Neural progenitor cell (in vitro differentiated cells): ENCODE measurements around the gene SPARCL1. TPM values are rescaled to one million over a fixed set of nuclear protein-coding genes. Genes with fewer than 3 reads are reported as not detected.
"Not testable (repeated sequence)": the region's sequence is repeated elsewhere in the genome, so short reads cannot be mapped to it uniquely, and the experiment has no call there.

Source experiments
- DNase-seq: peaks from one replicate; pipeline ENCODE4 v3.0.0-alpha.2; 2016; ENCODE audit warnings: low spot score
- H2AFZ ChIP-seq: fragments of 200-600 bp; sonication (generic); replicated peaks from 2 replicates; pipeline ENCODE4 v1.6.1; 2016; ENCODE audit warnings: antibody characterized with exemption
- H3F3A ChIP-seq: fragments of 200-600 bp; sonication (generic); 2 replicates; pipeline ENCODE4 v1.6.1; 2016; ENCODE audit warnings: antibody characterized with exemption, low read depth
- H3K27ac ChIP-seq: fragments of 200-600 bp; sonication (generic); 2 replicates; pipeline ENCODE4 v1.5.1; 2016; ENCODE audit warnings: mild to moderate bottlenecking
- H3K27me3 ChIP-seq: fragments of 200-600 bp; sonication (generic); 2 replicates; pipeline ENCODE4 v1.6.1; 2016; ENCODE audit warnings: mild to moderate bottlenecking, moderate library complexity
- H3K36me3 ChIP-seq: fragments of 200-600 bp; sonication (generic); 2 replicates; pipeline ENCODE4 v1.5.1; 2016
- H3K4me1 ChIP-seq: fragments of 200-600 bp; sonication (generic); 2 replicates; pipeline ENCODE4 v1.6.1; 2016; ENCODE audit warnings: mixed run types
- H3K4me2 ChIP-seq: fragments of 200-600 bp; sonication (generic); 2 replicates; pipeline ENCODE4 v1.6.1; 2016
- H3K4me3 ChIP-seq: fragments of 200-600 bp; sonication (generic); 2 replicates; pipeline ENCODE4 v1.5.1; 2016
- H3K79me2 ChIP-seq: fragments of 200-600 bp; sonication (generic); 2 replicates; pipeline ENCODE4 v1.6.1; 2016; ENCODE audit warnings: low read depth
- H3K9ac ChIP-seq: fragments of 200-600 bp; sonication (generic); 2 replicates; pipeline ENCODE4 v1.6.1; 2016
- H3K9me3 ChIP-seq: fragments of 200-600 bp; sonication (generic); 2 replicates; pipeline ENCODE4 v1.5.1; 2016; ENCODE audit warnings: low read depth
- H4K20me1 ChIP-seq: fragments of 200-600 bp; sonication (generic); 2 replicates; pipeline ENCODE4 v1.6.1; 2016; ENCODE audit warnings: low read depth
- H3K27ac Mint-ChIP-seq: 3 replicates; pipeline ENCODE4 v1.8.0; 2021; ENCODE audit warnings: mixed read lengths
- H3K27me3 Mint-ChIP-seq: 2 replicates; pipeline ENCODE4 v1.8.0; 2022; ENCODE audit warnings: low read depth, mild to moderate bottlenecking, inconsistent platforms, moderate library complexity, mixed read lengths; ENCODE audit not compliant: insufficient read depth
- H3K36me3 Mint-ChIP-seq: 3 replicates; pipeline ENCODE4 v1.8.0; 2021; ENCODE audit warnings: mixed read lengths
- H3K4me1 Mint-ChIP-seq: 3 replicates; pipeline ENCODE4 v1.8.0; 2021; ENCODE audit warnings: mixed read lengths
- H3K4me3 Mint-ChIP-seq: 3 replicates; pipeline ENCODE4 v1.8.0; 2021; ENCODE audit warnings: mild to moderate bottlenecking, moderate library complexity, mixed read lengths
- H3K9me3 Mint-ChIP-seq: 3 replicates; pipeline ENCODE4 v1.8.0; 2020; ENCODE audit warnings: mixed read lengths
- CTCF ChIP-seq: fragments of 200-600 bp; sonication (generic); IDR thresholded peaks from 2 replicates; pipeline ENCODE4 v1.5.1; 2017; ENCODE audit warnings: antibody characterized with exemption, mild to moderate bottlenecking
- EZH2 ChIP-seq: fragments of 200-600 bp; sonication (generic); IDR thresholded peaks from 2 replicates; pipeline ENCODE4 v1.6.1; 2017; ENCODE audit warnings: antibody characterized with exemption, mild to moderate bottlenecking, moderate library complexity
- EZH2phosphoT487 ChIP-seq: fragments of 200-600 bp; sonication (generic); IDR thresholded peaks from 2 replicates; pipeline ENCODE4 v1.6.1; 2017; ENCODE audit warnings: antibody characterized with exemption
- total RNA-seq: library from RNA; depleted of rRNA; stranded (reverse); fragments of >200 nt; gene quantifications from 2 replicates; pipeline ENCODE4 v1.2.3, GENCODE V29; 2015; ENCODE audit warnings: low replicate concordance

SPARCL1 gene
- total RNA-seq, 1 donor from 2014 or later = not detected

GRCh38 chr4:87490664-87491369 lies 38.4 kb downstream of the SPARCL1 start:
- peaks cover 10% of the 10 kb centered on the region for H3K9me3 Mint-ChIP-seq
- H3K4me1 Mint-ChIP-seq = no peaks in the 10 kb centered on the region
- Histone ChIP-seq H4K20me1 (no peaks in the 10 kb centered on the region), H3K4me3 (no peak overlapping the region), H3F3A (no peaks in the 10 kb centered on the region), H3K27me3 (no peaks in the 10 kb centered on the region), H3K4me2 (no peak overlapping the region), H3K36me3 (no peaks in the 10 kb centered on the region), H3K9ac (no peak overlapping the region), H3K27ac (no peak overlapping the region), H2AFZ (no peak overlapping the region), H3K4me1 (no peaks in the 10 kb centered on the region), H3K79me2 (no peaks in the 10 kb centered on the region), H3K9me3 (no peaks in the 10 kb centered on the region)
- H3K27me3 Mint-ChIP-seq = no peaks in the 10 kb centered on the region
- no peak for DNase-seq
- H3K36me3 Mint-ChIP-seq = peaks cover 15% of the 10 kb centered on the region
- no peak overlapping the region for H3K27ac Mint-ChIP-seq
- TF ChIP-seq CTCF = no peak
- TF ChIP-seq EZH2phosphoT487 = no peak
- TF ChIP-seq EZH2 = no peak
- no peak overlapping the region for H3K4me3 Mint-ChIP-seq

GRCh38 chr4:87489678-87490077 lies 39.5 kb downstream of the SPARCL1 start:
- Mint-ChIP-seq H3K27me3 (no peaks in the 10 kb centered on the region), H3K4me3 (no peak overlapping the region), H3K36me3 (peaks cover 19% of the 10 kb centered on the region), H3K4me1 (no peaks in the 10 kb centered on the region), H3K9me3 (peaks cover 13% of the 10 kb centered on the region), H3K27ac (no peak overlapping the region)
- TF ChIP-seq EZH2 (no peak), EZH2phosphoT487 (no peak), CTCF (no peak)
- no peaks in the 10 kb centered on the region for H3K79me2 ChIP-seq
- no peak overlapping the region for H3K9ac ChIP-seq
- H3F3A ChIP-seq = no peaks in the 10 kb centered on the region
- H3K4me1 ChIP-seq = no peaks in the 10 kb centered on the region
- H3K27me3 ChIP-seq = no peaks in the 10 kb centered on the region
- no peak overlapping the region for H2AFZ ChIP-seq
- no peak overlapping the region for H3K4me3 ChIP-seq
- H3K27ac ChIP-seq = no peak overlapping the region
- DNase-seq = no peak
- H4K20me1 ChIP-seq = no peaks in the 10 kb centered on the region
- H3K4me2 ChIP-seq = no peak overlapping the region
- H3K36me3 ChIP-seq = no peaks in the 10 kb centered on the region
- no peaks in the 10 kb centered on the region for H3K9me3 ChIP-seq

GRCh38 chr4:87488666-87489065 lies 40.5 kb downstream of the SPARCL1 start:
- H3K36me3 ChIP-seq, H3K27me3 Mint-ChIP-seq, H3K9ac ChIP-seq, H3K4me1 Mint-ChIP-seq, H2AFZ ChIP-seq, H3K4me1 ChIP-seq, DNase-seq, H4K20me1 ChIP-seq, H3K4me2 ChIP-seq, H3F3A ChIP-seq, H3K27me3 ChIP-seq, H3K27ac ChIP-seq, H3K79me2 ChIP-seq, H3K27ac Mint-ChIP-seq, H3K9me3 ChIP-seq, H3K4me3 ChIP-seq, H3K4me3 Mint-ChIP-seq: not testable (repeated sequence)
- peaks cover 16% of the 10 kb centered on the region for H3K9me3 Mint-ChIP-seq
- H3K36me3 Mint-ChIP-seq = peaks cover 22% of the 10 kb centered on the region

GRCh38 chr4:87483247-87483646 lies 45.9 kb downstream of the SPARCL1 start:
- not testable (repeated sequence) for H3K9ac ChIP-seq, H3F3A ChIP-seq, H2AFZ ChIP-seq, H3K36me3 ChIP-seq, H3K27ac Mint-ChIP-seq, H3K27ac ChIP-seq, H3K79me2 ChIP-seq, DNase-seq, H3K4me1 ChIP-seq, H3K4me2 ChIP-seq, H3K27me3 Mint-ChIP-seq, H3K4me1 Mint-ChIP-seq, H3K27me3 ChIP-seq, H4K20me1 ChIP-seq, H3K4me3 ChIP-seq, H3K4me3 Mint-ChIP-seq, H3K9me3 ChIP-seq
- H3K9me3 Mint-ChIP-seq = peaks cover 15% of the 10 kb centered on the region
- H3K36me3 Mint-ChIP-seq = peaks cover 14% of the 10 kb centered on the region
